HepG2 (cell line): ENCODE measurements around the gene SP6. TPM values are rescaled to one million over a fixed set of nuclear protein-coding genes. Genes with fewer than 3 reads are reported as not detected.

Source experiments
- BCLAF1 ChIP-seq: fragments of 450-650 bp; IDR thresholded peaks from 2 replicates; pipeline ENCODE4 v1.6.1; 2017; ENCODE audit warnings: mild to moderate bottlenecking
- EED ChIP-seq: sonication (generic); formaldehyde crosslinking; IDR thresholded peaks from 2 replicates; pipeline ENCODE4 v1.5.0; 2020; ENCODE audit warnings: mild to moderate bottlenecking, missing genetic modification reagents
- ERF ChIP-seq: IDR thresholded peaks from 2 replicates; pipeline ENCODE4 v1.6.1; 2018; ENCODE audit warnings: missing biosample characterization, missing genetic modification reagents
- GATAD1 ChIP-seq: IDR thresholded peaks from 2 replicates; pipeline ENCODE4 v1.6.1; 2016; ENCODE audit warnings: missing genetic modification reagents, missing compliant biosample characterization
- GLI4 ChIP-seq: sonication (generic); formaldehyde crosslinking; IDR thresholded peaks from 2 replicates; pipeline ENCODE4 v1.5.1; 2020; ENCODE audit warnings: missing genetic modification reagents, mild to moderate bottlenecking, moderate library complexity, borderline replicate concordance
- GPN1 ChIP-seq: sonication (generic); formaldehyde crosslinking; IDR thresholded peaks from 2 replicates; pipeline ENCODE4 v1.5.1; 2020; ENCODE audit warnings: missing genetic modification reagents, borderline replicate concordance
- HMGXB4 ChIP-seq, 2 experiments: sonication (generic) in 1 of 2; formaldehyde crosslinking in 1 of 2; IDR thresholded peaks; 2 replicates each; pipeline versions ENCODE4 v1.4.0 to v1.6.1; 2018 to 2020; ENCODE audit warnings: missing genetic modification reagents in 2 of 2, borderline replicate concordance in 1 of 2, low read depth in 1 of 2, mild to moderate bottlenecking in 1 of 2, missing biosample characterization in 1 of 2
- HOXA9 ChIP-seq: sonication (generic); formaldehyde crosslinking; IDR thresholded peaks from 2 replicates; pipeline ENCODE4 v1.8.1; 2022; ENCODE audit warnings: missing genetic modification reagents, mild to moderate bottlenecking, moderate library complexity, borderline replicate concordance
- MYNN ChIP-seq: sonication (generic); formaldehyde crosslinking; IDR thresholded peaks from 2 replicates; pipeline ENCODE4 v1.4.0; 2020; ENCODE audit warnings: mild to moderate bottlenecking, low read depth, missing genetic modification reagents
- NCOR1 ChIP-seq: fragments of 200-600 bp; sonication (generic); IDR thresholded peaks from 2 replicates; pipeline ENCODE4 v1.7.0; 2017; ENCODE audit warnings: antibody characterized with exemption, low read length, borderline replicate concordance
- NFYC ChIP-seq: IDR thresholded peaks from 2 replicates; pipeline ENCODE4 v1.6.1; 2016; ENCODE audit warnings: missing genetic modification reagents, missing compliant biosample characterization
- PAF1 ChIP-seq: IDR thresholded peaks from 2 replicates; pipeline ENCODE4 v1.6.1; 2016; ENCODE audit warnings: missing genetic modification reagents, missing compliant biosample characterization
- PHF21A ChIP-seq: sonication (generic); formaldehyde crosslinking; IDR thresholded peaks from 2 replicates; pipeline ENCODE4 v1.5.0; 2020; ENCODE audit warnings: mild to moderate bottlenecking, missing genetic modification reagents
- POGK ChIP-seq: sonication (generic); formaldehyde crosslinking; conservative IDR thresholded peaks from 2 replicates; pipeline ENCODE4 v1.8.0; 2022; ENCODE audit warnings: mild to moderate bottlenecking, moderate library complexity, missing genetic modification reagents
- POLR2A ChIP-seq, 2 experiments: IDR thresholded peaks; 2 replicates each; pipeline ENCODE4 v1.6.1; 2011; ENCODE audit warnings: low read depth in 2 of 2, low read length in 2 of 2, mild to moderate bottlenecking in 1 of 2, moderate library complexity in 1 of 2; ENCODE audit not compliant: insufficient read depth in 1 of 2
- RAD21 ChIP-seq: fragments of 450-650 bp; formaldehyde crosslinking; IDR thresholded peaks from 2 replicates; pipeline ENCODE4 v1.5.0; 2020; ENCODE audit warnings: mild to moderate bottlenecking
- SRSF1 ChIP-seq: fragments of 200-400 bp; formaldehyde crosslinking; optimal IDR thresholded peaks from 2 replicates; pipeline ENCODE3; 2017; ENCODE audit warnings: mild to moderate bottlenecking, low read depth, low read length, moderate library complexity
- ZBTB7A ChIP-seq: sonication (generic); formaldehyde crosslinking; IDR thresholded peaks from 2 replicates; pipeline ENCODE4 v1.8.0; 2022; ENCODE audit warnings: mild to moderate bottlenecking, missing genetic modification reagents
- ZNF10 ChIP-seq: sonication (generic); formaldehyde crosslinking; IDR thresholded peaks from 2 replicates; pipeline ENCODE4 v1.4.0; 2020; ENCODE audit warnings: mild to moderate bottlenecking, low read depth, missing genetic modification reagents, borderline replicate concordance
- ZNF205 ChIP-seq: IDR thresholded peaks from 2 replicates; pipeline ENCODE4 v1.6.1; 2018; ENCODE audit warnings: missing biosample characterization, missing genetic modification reagents
- ZNF501 ChIP-seq: sonication (generic); formaldehyde crosslinking; IDR thresholded peaks from 2 replicates; pipeline ENCODE4 v1.5.1; 2020; ENCODE audit warnings: mild to moderate bottlenecking, moderate library complexity, missing genetic modification reagents
- ZNF563 ChIP-seq: sonication (generic); formaldehyde crosslinking; IDR thresholded peaks from 2 replicates; pipeline ENCODE4 v1.8.0; 2022; ENCODE audit warnings: mild to moderate bottlenecking, moderate library complexity, missing genetic modification reagents
- ZNF589 ChIP-seq: sonication (generic); formaldehyde crosslinking; conservative IDR thresholded peaks from 2 replicates; pipeline ENCODE4 v1.8.0; 2022; ENCODE audit warnings: mild to moderate bottlenecking, moderate library complexity, missing genetic modification reagents
- ZNF839 ChIP-seq: sonication (generic); formaldehyde crosslinking; IDR thresholded peaks from 2 replicates; pipeline ENCODE4 v1.4.0; 2020; ENCODE audit warnings: missing genetic modification reagents, mild to moderate bottlenecking, borderline replicate concordance
- polyA plus RNA-seq, 8 experiments: library from polyadenylated mRNA; depleted of rRNA in 3 of 8; stranded (reverse) in 7 of 8; unstranded in 1 of 8; fragments of >200 nt; fragmentation: Illumina TruSeq in 4 of 8; extraction: Trizol in 4 of 8; gene quantifications; 2 replicates each; pipeline versions ENCODE4 v1.2.1 to v1.2.3, GENCODE V29; 2011 to 2016; ENCODE audit warnings: low read depth in 4 of 8, missing spikeins in 1 of 8, mixed read lengths in 1 of 8; ENCODE audit not compliant: insufficient read depth in 1 of 8
- total RNA-seq, 5 experiments: library from RNA; depleted of rRNA; stranded (reverse); fragments of >200 nt; fragmentation: Illumina TruSeq; extraction: Trizol; gene quantifications; 2 replicates each; pipeline ENCODE4 v1.2.3, GENCODE V29; 2016; ENCODE audit warnings: low read depth in 1 of 5

The SP6 gene
- total and polyA plus RNA-seq, 2 of the 13 experiments (the other 11 are each of a cell fraction or from before 2014, with no cell fraction given) = 0.07 TPM

GRCh38 chr17:47889734-47890529 is 39.0 kb upstream of the SP6 start (continued):
- TF ChIP-seq GPN1 (CRISPR knock-in tag) = no peak
- TF ChIP-seq GATAD1 (CRISPR knock-in tag) = peak; percentile 53
- 0 out of 2 replicates have a peak, but pooled peaks have one; percentile 33 for TF ChIP-seq GLI4 (CRISPR knock-in tag)
- no peak for TF ChIP-seq BCLAF1
- no peak for TF ChIP-seq ZNF10 (CRISPR knock-in tag)
- peak; percentile 52; the same call in 1 of the 2 replicates for TF ChIP-seq MYNN (CRISPR knock-in tag)
- TF ChIP-seq RAD21 (CRISPR knock-in tag) = peak; percentile 98
- TF ChIP-seq ERF (CRISPR knock-in tag) = peak; percentile 43; the same call in 1 of the 2 replicates
- peak in 1 of 2 experiments; percentile 83; a peak in 2 of 4 replicates for TF ChIP-seq HMGXB4 (CRISPR knock-in tag; IDR thresholded peaks at IDR 0.05; ENCODE audit: borderline replicate concordance in 1 of 2, low read depth in 1 of 2)
- TF ChIP-seq POGK = peak; percentile 71
- TF ChIP-seq ZNF563 (CRISPR knock-in tag) = no peak
- peak; percentile 78; the same call in 1 of the 2 replicates for TF ChIP-seq ZNF205 (CRISPR knock-in tag)
- no peak for TF ChIP-seq HOXA9 (CRISPR knock-in tag)
- TF ChIP-seq PHF21A (CRISPR knock-in tag) = peak; percentile 23; the same call in 1 of the 2 replicates
- no peak for TF ChIP-seq PAF1 (CRISPR knock-in tag)
- no peak for TF ChIP-seq EED
- TF ChIP-seq ZNF839 (CRISPR knock-in tag) = 0 out of 2 replicates have a peak, but pooled peaks have one; percentile 42
- no peak for TF ChIP-seq SRSF1
- TF ChIP-seq NCOR1 = no peak
- no peak for TF ChIP-seq POLR2A (IDR thresholded peaks at IDR 0.05; ENCODE audit: insufficient read depth in 1 of 2, low read depth in 2 of 2, low read length in 2 of 2)
- TF ChIP-seq ZNF589 (CRISPR knock-in tag) = no peak
- TF ChIP-seq ZBTB7A (CRISPR knock-in tag) = no peak
- peak; percentile 45; the same call in 1 of the 2 replicates for TF ChIP-seq ZNF501 (CRISPR knock-in tag)
- no peak for TF ChIP-seq NFYC (CRISPR knock-in tag)
